H9 (cell line): ENCODE data around the gene NTRK2. TPM values are rescaled to one million over a fixed set of nuclear protein-coding genes. Genes with fewer than 3 reads are reported as not detected.

ENCODE experiments used
- DNase-seq: peaks from one replicate; pipeline ENCODE4 v3.0.0-alpha.2; 2017
- H2AFZ ChIP-seq: one replicate; pipeline ENCODE4 v1.6.1; 2013; ENCODE audit warnings: mild to moderate bottlenecking, low read length, control low read depth, moderate library complexity
- H2AK5ac ChIP-seq: 2 replicates; pipeline ENCODE4 v1.6.1; 2013; ENCODE audit warnings: low read length, control low read depth, mixed read lengths; ENCODE audit not compliant: insufficient read length
- H2BK120ac ChIP-seq: one replicate; pipeline ENCODE4 v1.6.1; 2013; ENCODE audit warnings: low read depth, mild to moderate bottlenecking, low read length, control low read depth, inconsistent platforms; ENCODE audit not compliant: poor library complexity, severe bottlenecking
- H2BK12ac ChIP-seq: 2 replicates; pipeline ENCODE4 v1.6.1; 2013; ENCODE audit warnings: low read length, control low read depth, mixed read lengths, low read depth; ENCODE audit not compliant: insufficient read length
- H2BK15ac ChIP-seq: 2 replicates; pipeline ENCODE4 v1.6.1; 2013; ENCODE audit warnings: low read depth, low read length, control low read depth
- H2BK20ac ChIP-seq: one replicate; pipeline ENCODE4 v1.6.1; 2013; ENCODE audit warnings: low read depth, mild to moderate bottlenecking, low read length, control low read depth, inconsistent platforms; ENCODE audit not compliant: poor library complexity, severe bottlenecking
- H2BK5ac ChIP-seq: 2 replicates; pipeline ENCODE4 v1.6.1; 2013; ENCODE audit warnings: low read length, control low read depth, mixed read lengths; ENCODE audit not compliant: insufficient read length
- H3K14ac ChIP-seq: 2 replicates; pipeline ENCODE4 v1.6.1; 2013; ENCODE audit warnings: low read length, control low read depth; ENCODE audit not compliant: insufficient read depth
- H3K18ac ChIP-seq: 2 replicates; pipeline ENCODE4 v1.6.1; 2013; ENCODE audit warnings: low read depth, mild to moderate bottlenecking, mixed read lengths, low read length, control low read depth; ENCODE audit not compliant: insufficient read length
- H3K23ac ChIP-seq: 2 replicates; pipeline ENCODE4 v1.6.1; 2013; ENCODE audit warnings: low read length, control low read depth, mixed read lengths, low read depth; ENCODE audit not compliant: insufficient read length
- H3K23me2 ChIP-seq: 2 replicates; pipeline ENCODE4 v1.6.1; 2013; ENCODE audit warnings: low read depth, mild to moderate bottlenecking, mixed read lengths, low read length, control low read depth; ENCODE audit not compliant: insufficient read length, poor library complexity, severe bottlenecking
- H3K27ac ChIP-seq: 2 replicates; pipeline ENCODE4 v1.5.1; 2013; ENCODE audit warnings: low read length, control low read depth, mixed read lengths, low read depth; ENCODE audit not compliant: insufficient read length
- H3K27me3 ChIP-seq: 2 replicates; pipeline ENCODE4 v1.6.1; 2013; ENCODE audit warnings: low read length, control low read depth, inconsistent platforms; ENCODE audit not compliant: insufficient read depth
- H3K4ac ChIP-seq: 2 replicates; pipeline ENCODE4 v1.6.1; 2013; ENCODE audit warnings: low read depth, mild to moderate bottlenecking, control low read depth, inconsistent platforms, low read length, moderate library complexity
- H3K4me1 ChIP-seq: 2 replicates; pipeline ENCODE4 v1.6.1; 2013; ENCODE audit warnings: low read length, control low read depth, inconsistent platforms; ENCODE audit not compliant: insufficient read depth
- H3K4me2 ChIP-seq: 2 replicates; pipeline ENCODE4 v1.6.1; 2013; ENCODE audit warnings: low read length, control low read depth, mixed read lengths; ENCODE audit not compliant: insufficient read length, insufficient read depth
- H3K56ac ChIP-seq: 2 replicates; pipeline ENCODE4 v1.6.1; 2013; ENCODE audit warnings: low read depth, mild to moderate bottlenecking, mixed read lengths, low read length, control low read depth; ENCODE audit not compliant: insufficient read length
- H3K79me1 ChIP-seq: 2 replicates; pipeline ENCODE4 v1.6.1; 2013; ENCODE audit warnings: low read depth, mild to moderate bottlenecking, moderate library complexity, low read length, control low read depth, inconsistent platforms; ENCODE audit not compliant: insufficient read depth, poor library complexity, severe bottlenecking
- H3K79me2 ChIP-seq: 2 replicates; pipeline ENCODE4 v1.6.1; 2013; ENCODE audit warnings: low read length, control low read depth, inconsistent platforms; ENCODE audit not compliant: insufficient read depth
- H3K9ac ChIP-seq: 2 replicates; pipeline ENCODE4 v1.6.1; 2013; ENCODE audit warnings: low read length, control low read depth, mixed read lengths; ENCODE audit not compliant: insufficient read length; ENCODE audit errors: extremely low read depth
- H3K9me3 ChIP-seq: one replicate; pipeline ENCODE4 v1.6.1; 2013; ENCODE audit warnings: low read depth, low read length, inconsistent platforms; ENCODE audit not compliant: control insufficient read depth
- H3T11ph ChIP-seq: one replicate; pipeline ENCODE4 v1.6.1; 2013; ENCODE audit warnings: mild to moderate bottlenecking, low read length, control low read depth, inconsistent platforms
- H4K20me1 ChIP-seq: one replicate; pipeline ENCODE4 v1.6.1; 2013; ENCODE audit not compliant: control insufficient read depth, insufficient read length, insufficient read depth
- H4K5ac ChIP-seq: 2 replicates; pipeline ENCODE4 v1.6.1; 2013; ENCODE audit warnings: low read depth, mild to moderate bottlenecking, mixed read lengths, low read length, control low read depth; ENCODE audit not compliant: insufficient read length
- H4K8ac ChIP-seq: replicated peaks from 2 replicates; pipeline ENCODE4 v1.6.1; 2013; ENCODE audit warnings: low read length, control low read depth, mixed read lengths, low read depth; ENCODE audit not compliant: insufficient read length
- H4K91ac ChIP-seq: 2 replicates; pipeline ENCODE4 v1.6.1; 2013; ENCODE audit warnings: low read depth, mild to moderate bottlenecking, moderate library complexity, mixed read lengths, low read length, control low read depth; ENCODE audit not compliant: insufficient read length
- H3K27ac Mint-ChIP-seq, 3 experiments: 2 replicates in 2 of 3; 3 replicates in 1 of 3; pipeline ENCODE4 v1.8.0; 2020 to 2021; ENCODE audit warnings: mixed read lengths in 3 of 3, mild to moderate bottlenecking in 1 of 3, moderate library complexity in 1 of 3
- H3K27me3 Mint-ChIP-seq: 2 replicates; pipeline ENCODE4 v1.8.0; 2021; ENCODE audit warnings: low read depth, mild to moderate bottlenecking, moderate library complexity, mixed read lengths
- H3K36me3 Mint-ChIP-seq, 3 experiments: 2 replicates in 2 of 3; 3 replicates in 1 of 3; pipeline ENCODE4 v1.8.0; 2020 to 2021; ENCODE audit warnings: low read depth in 3 of 3, mixed read lengths in 3 of 3; ENCODE audit not compliant: insufficient read depth in 1 of 3
- H3K4me1 Mint-ChIP-seq, 2 experiments: 2 replicates each; pipeline ENCODE4 v1.8.0; 2020; ENCODE audit warnings: mixed read lengths in 2 of 2
- H3K4me3 Mint-ChIP-seq, 2 experiments: 2 replicates in 1 of 2; 3 replicates in 1 of 2; pipeline ENCODE4 v1.8.0; 2020 to 2021; ENCODE audit warnings: mild to moderate bottlenecking in 2 of 2, mixed read lengths in 2 of 2, moderate library complexity in 1 of 2
- H3K9me3 Mint-ChIP-seq, 2 experiments: 2 replicates in 1 of 2; 3 replicates in 1 of 2; pipeline ENCODE4 v1.8.0; 2020; ENCODE audit warnings: mild to moderate bottlenecking in 2 of 2, mixed read lengths in 2 of 2, moderate library complexity in 1 of 2
- CTCF ChIP-seq: fragments of 200-600 bp; sonication (generic); conservative IDR thresholded peaks from 3 replicates; pipeline ENCODE4 v1.8.0; 2021; ENCODE audit warnings: antibody characterized with exemption, mild to moderate bottlenecking
- WGBS: extraction: QIAGEN DNeasy Blood & Tissue Kit; methylation state at CpG from one replicate; pipeline ENCODE4 v1.1.7; 2013; ENCODE audit warnings: missing lambda C conversion rate, low lambda C conversion rate, mixed read lengths; ENCODE audit not compliant: insufficient read length; ENCODE audit errors: extremely low coverage; 5-methylcytosine and 5-hydroxymethylcytosine counted together
- total RNA-seq: library from RNA; stranded (reverse); gene quantifications from 2 replicates; pipeline ENCODE4 v1.2.1, GENCODE V29; 2021

Gene NTRK2
- total RNA-seq, 1 experiment from 2014 or later: 0.02 TPM

GRCh38 chr9:84756731-84757130, 87.2 kb downstream of the NTRK2 start:
- no peaks in the 10 kb centered on the region for H4K20me1 ChIP-seq
- no peak overlapping the region for H4K5ac ChIP-seq
- no peak overlapping the region for H2BK5ac ChIP-seq
- Mint-ChIP-seq H3K9me3 (no peaks in the 10 kb centered on the region), H3K4me3 (no peak overlapping the region), H3K27ac (no peak overlapping the region), H3K4me1 (no peaks in the 10 kb centered on the region), H3K36me3 (no peaks in the 10 kb centered on the region), H3K27me3 (peaks cover 2% of the 10 kb centered on the region)
- H3K27me3 ChIP-seq: no peaks in the 10 kb centered on the region
- no peak overlapping the region for H2AFZ ChIP-seq
- no CpG with 5 or more reads among the region's 1 CpG for WGBS
- H2BK120ac ChIP-seq: no peak overlapping the region
- H3K23me2 ChIP-seq: no peaks in the 10 kb centered on the region
- H3K18ac ChIP-seq: no peak overlapping the region
- no peaks in the 10 kb centered on the region for H3K79me2 ChIP-seq
- no peak overlapping the region for H3K4ac ChIP-seq
- no peak overlapping the region for H4K8ac ChIP-seq
- H4K91ac ChIP-seq: no peak overlapping the region
- DNase-seq: no peak
- H3K4me2 ChIP-seq: no peak overlapping the region
- no peak overlapping the region for H3K23ac ChIP-seq
- no peak overlapping the region for H2BK20ac ChIP-seq
- no peaks in the 10 kb centered on the region for H3K9me3 ChIP-seq
- TF ChIP-seq CTCF: no peak
- no peak overlapping the region for H3K56ac ChIP-seq
- no peak overlapping the region for H3K14ac ChIP-seq
- H2BK15ac ChIP-seq: no peak overlapping the region
- H3K79me1 ChIP-seq: no peaks in the 10 kb centered on the region
- no peak overlapping the region for H2BK12ac ChIP-seq
- H3T11ph ChIP-seq: no peak overlapping the region
- no peak overlapping the region for H2AK5ac ChIP-seq
- H3K27ac ChIP-seq: no peak overlapping the region
- no peak overlapping the region for H3K9ac ChIP-seq
- H3K4me1 ChIP-seq: no peaks in the 10 kb centered on the region
